A673 (cell line): ENCODE data around the gene HOXB7. TPM values are rescaled to one million over a fixed set of nuclear protein-coding genes. Genes with fewer than 3 reads are reported as not detected.

Experiments
- Bru-seq: library from RNA; stranded (reverse); fragments of 400-500 nt; gene quantifications from one replicate; lab custom pipeline; 2021; lab: Mats Ljungman, UMichigan
- BruChase-seq, 2 experiments: library from RNA; stranded (reverse); fragments of 400-500 nt; gene quantifications; one replicate each; lab custom pipeline; 2021; lab: Mats Ljungman, UMichigan
- BruUV-seq: library from RNA; stranded (reverse); fragments of 400-500 nt; replicated peaks from 2 replicates; lab custom pipeline; 2021; lab: Mats Ljungman, UMichigan
- CTCF ChIA-PET: fragments of 300-600 bp; sonication (Branson Sonifier 250); formaldehyde crosslinking; loops from one replicate; lab custom pipeline; 2022; ENCODE audit warnings: antibody characterized with exemption; lab: Charles Lee
- POLR2A ChIA-PET: fragments of 300-600 bp; sonication (Branson Sonifier 250); formaldehyde crosslinking; loops from one replicate; lab custom pipeline; 2022; ENCODE audit warnings: antibody characterized with exemption; ENCODE audit not compliant: low non-redundant PET; lab: Charles Lee
- DNase-seq: peaks from one replicate; pipeline ENCODE4 v3.0.0-alpha.2; 2015; ENCODE audit warnings: low spot score
- H3K27ac ChIP-seq: fragments of 200-600 bp; sonication (generic); 2 replicates; pipeline ENCODE4 v1.5.1; 2016; ENCODE audit warnings: mixed run types, low read depth, mild to moderate bottlenecking, mixed read lengths, antibody characterized with exemption, low read length; ENCODE audit not compliant: poor library complexity, severe bottlenecking
- H3K27me3 ChIP-seq: fragments of 200-600 bp; sonication (generic); replicated peaks from 2 replicates; pipeline ENCODE4 v1.6.1; 2017; ENCODE audit warnings: mixed run types, low read depth, mild to moderate bottlenecking, mixed read lengths, antibody characterized with exemption, low read length; ENCODE audit not compliant: insufficient read depth, poor library complexity
- H3K36me3 ChIP-seq: fragments of 200-600 bp; sonication (generic); 2 replicates; pipeline ENCODE4 v1.6.1; 2016; ENCODE audit warnings: mixed run types, mild to moderate bottlenecking, mixed read lengths, antibody characterized with exemption, low read length; ENCODE audit not compliant: insufficient read depth, poor library complexity, severe bottlenecking
- H3K4me1 ChIP-seq: fragments of 200-600 bp; sonication (generic); 2 replicates; pipeline ENCODE4 v1.6.1; 2017; ENCODE audit warnings: mixed run types, mild to moderate bottlenecking, mixed read lengths, antibody characterized with exemption, low read length; ENCODE audit not compliant: insufficient read depth, poor library complexity, severe bottlenecking
- H3K4me3 ChIP-seq: fragments of 200-600 bp; sonication (generic); 2 replicates; pipeline ENCODE4 v1.5.1; 2016; ENCODE audit warnings: low read depth, mixed run types, mild to moderate bottlenecking, mixed read lengths, low read length; ENCODE audit not compliant: poor library complexity, severe bottlenecking
- H3K9me3 ChIP-seq: fragments of 200-600 bp; sonication (generic); 2 replicates; pipeline ENCODE4 v1.6.1; 2016; ENCODE audit warnings: mixed run types, low read depth, mild to moderate bottlenecking, mixed read lengths, antibody characterized with exemption, low read length; ENCODE audit not compliant: poor library complexity, severe bottlenecking
- EZH2 ChIP-seq: fragments of 200-600 bp; sonication (generic); IDR thresholded peaks from 2 replicates; pipeline ENCODE4 v1.6.1; 2017; ENCODE audit warnings: borderline replicate concordance, low read depth, mild to moderate bottlenecking, mixed read lengths, antibody characterized with exemption, low read length; ENCODE audit not compliant: poor library complexity, severe bottlenecking
- intact Hi-C: fragments of 100-400 bp; cut with micrococcal nuclease; formaldehyde crosslinking; loops from one replicate; pipeline ENCODE4 v1.10.0; 2022; ENCODE audit not compliant: unreplicated experiment
- long read RNA-seq: library from polyadenylated mRNA; stranded (forward); transcript quantifications from one replicate; pipeline ENCODE4 v2.0.0, GENCODE V29; 2022
- total RNA-seq: library from RNA; stranded (reverse); gene quantifications from 2 replicates; pipeline ENCODE4 v1.2.3, GENCODE V29; 2021
- TF ChIP-seq, protein P1 (sequence below): fragments of 300-800, 200-600 bp; sonication (generic); conservative IDR thresholded peaks from 2 replicates; pipeline ENCODE4 v1.5.1; 2017; ENCODE audit warnings: low read depth, mild to moderate bottlenecking, antibody characterized with exemption, low read length, moderate library complexity, mixed read lengths

HOXB7 gene
- total RNA-seq: 32.2 and 37.9 TPM in 2 replicates
- percentile 68 among the genes with signal in this experiment for Bru-seq, nascent RNA
- BruChase-seq, experiment 1, labeled RNA remaining after a 2-hour chase: percentile 84 among the genes with signal in this experiment
- BruChase-seq, experiment 2, labeled RNA remaining after a 6-hour chase: percentile 90 among the genes with signal in this experiment
- long read RNA-seq, transcript HOXB7-201 (2 exons, 1,371 nt): major isoform, 101 of 104 reads
- long read RNA-seq, partial matches to known transcripts: 2 of 104 reads
- long read RNA-seq, other reads (novel, unspliced or antisense): 1 of 104 reads

DNA sequence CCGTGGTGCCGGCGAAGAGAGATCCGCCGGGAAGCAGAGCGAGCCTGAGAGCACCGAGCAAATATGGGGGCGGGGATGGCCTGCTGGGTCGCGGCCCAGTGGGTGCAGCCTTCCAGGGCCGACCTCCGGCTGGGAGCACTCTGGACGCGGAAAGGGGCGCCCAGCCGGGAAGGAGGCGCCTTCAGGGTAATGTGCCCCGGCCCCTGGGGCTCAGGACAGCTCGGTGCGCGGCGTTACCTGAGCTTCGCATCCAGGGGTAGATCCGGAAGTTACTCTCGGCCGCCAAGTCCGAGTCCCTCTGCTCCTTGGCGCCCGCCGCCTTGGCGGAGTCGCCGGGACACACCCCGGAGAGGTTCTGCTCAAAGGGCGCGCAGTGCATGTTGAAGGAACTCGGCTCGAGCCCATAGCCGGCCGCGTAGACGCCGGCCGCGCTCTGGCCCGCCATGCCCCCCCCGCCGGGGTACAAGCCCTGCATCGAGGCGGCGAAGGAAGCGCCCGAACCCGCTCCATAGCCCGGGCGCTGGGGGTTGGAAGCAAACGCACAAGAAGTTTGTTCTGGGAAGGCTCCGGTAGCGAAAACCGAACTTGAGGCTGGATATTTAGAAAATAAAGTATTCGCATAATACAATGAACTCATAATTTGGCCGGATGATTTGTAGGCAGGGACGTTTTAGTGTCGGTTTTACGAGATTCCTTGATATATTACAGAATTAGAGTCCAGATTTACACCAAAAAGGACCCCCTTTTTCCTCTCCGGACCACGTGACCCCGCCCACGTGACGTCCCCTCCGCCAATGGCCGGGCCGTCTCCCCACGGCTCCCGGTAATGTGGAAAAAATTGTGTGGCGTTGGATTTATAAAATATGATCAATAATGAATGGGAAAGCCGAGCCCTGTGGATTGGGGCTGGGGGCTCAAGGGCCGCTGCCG is at the start of gene HOXB7:
Gene HOXB7, minus strand, starts transcription at position 736 of the 930 bp plus-strand sequence. Its CDS starts 99 bp downstream, at position 637.
- Histone ChIP-seq H3K4me1 (peaks cover 30% of the 10 kb centered on the region), H3K27me3 (no peaks in the 10 kb centered on the region), H3K27ac (peak within 1 kb of the TSS; percentile 96), H3K4me3 (peak within 1 kb of the TSS; percentile 87), H3K9me3 (no peaks in the 10 kb centered on the region), H3K36me3 (peaks cover 6% of the 10 kb centered on the region)
- peak; percentile 87 for DNase-seq
- intact Hi-C loops: no loop called here
- CTCF ChIA-PET: no interaction called here
- TSS peak; percentile 41 for BruUV-seq
- POLR2A ChIA-PET: interaction anchor here (0.5 to 0.6 kb wide), 2 partner anchors 16 to 127 kb away, joined by 3 to 12 read pairs; partner anchors contain the start of gene HOXB9
- TF ChIP-seq, protein P1, sequence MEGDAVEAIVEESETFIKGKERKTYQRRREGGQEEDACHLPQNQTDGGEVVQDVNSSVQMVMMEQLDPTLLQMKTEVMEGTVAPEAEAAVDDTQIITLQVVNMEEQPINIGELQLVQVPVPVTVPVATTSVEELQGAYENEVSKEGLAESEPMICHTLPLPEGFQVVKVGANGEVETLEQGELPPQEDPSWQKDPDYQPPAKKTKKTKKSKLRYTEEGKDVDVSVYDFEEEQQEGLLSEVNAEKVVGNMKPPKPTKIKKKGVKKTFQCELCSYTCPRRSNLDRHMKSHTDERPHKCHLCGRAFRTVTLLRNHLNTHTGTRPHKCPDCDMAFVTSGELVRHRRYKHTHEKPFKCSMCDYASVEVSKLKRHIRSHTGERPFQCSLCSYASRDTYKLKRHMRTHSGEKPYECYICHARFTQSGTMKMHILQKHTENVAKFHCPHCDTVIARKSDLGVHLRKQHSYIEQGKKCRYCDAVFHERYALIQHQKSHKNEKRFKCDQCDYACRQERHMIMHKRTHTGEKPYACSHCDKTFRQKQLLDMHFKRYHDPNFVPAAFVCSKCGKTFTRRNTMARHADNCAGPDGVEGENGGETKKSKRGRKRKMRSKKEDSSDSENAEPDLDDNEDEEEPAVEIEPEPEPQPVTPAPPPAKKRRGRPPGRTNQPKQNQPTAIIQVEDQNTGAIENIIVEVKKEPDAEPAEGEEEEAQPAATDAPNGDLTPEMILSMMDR: no peak
- no peak for TF ChIP-seq EZH2

DNA sequence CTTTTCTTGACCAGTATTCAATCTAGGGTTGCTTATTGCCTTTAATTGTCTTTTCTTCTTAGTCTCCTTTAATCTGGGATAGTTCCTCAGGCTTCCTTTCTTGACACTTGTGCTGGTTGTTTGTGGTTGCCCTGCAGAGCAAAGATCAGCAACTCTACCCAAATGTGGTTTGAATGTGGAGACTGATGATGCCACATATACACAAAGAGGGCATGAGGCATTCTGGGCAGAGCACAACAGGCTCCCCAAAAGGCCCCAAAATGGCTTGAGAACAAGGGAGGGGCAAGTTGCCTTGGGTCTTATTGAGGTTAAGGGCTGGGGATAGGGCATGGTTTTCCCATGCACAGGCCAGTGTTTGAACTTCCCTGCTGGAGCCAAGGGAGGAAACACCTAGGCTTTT is 45.1 kb upstream of the HOXB7 start:
- ChIA-PET POLR2A (no interaction called here), CTCF (no interaction called here)

GRCh38 chr17:48649741-48650140 is 38.9 kb upstream of the HOXB7 start:
- no TSS peak for BruUV-seq
- CTCF ChIA-PET: interaction anchor here (0.7 kb wide), 1 partner anchor 590 kb away, joined by 3 read pairs; no protein-coding TSS in a partner anchor

More for the DNA sequence above, 45.1 kb upstream of the HOXB7 start:
- no TSS peak for BruUV-seq
- Histone ChIP-seq H3K4me3 (no peak overlapping the region), H3K36me3 (no peaks in the 10 kb centered on the region), H3K4me1 (no peaks in the 10 kb centered on the region), H3K27ac (no peak overlapping the region), H3K9me3 (no peaks in the 10 kb centered on the region), H3K27me3 (no peaks in the 10 kb centered on the region)
- no peak for DNase-seq
- intact Hi-C loops: no loop called here
- TF ChIP-seq, protein P1: no peak
- TF ChIP-seq EZH2: no peak

More at GRCh38 chr17:48649741-48650140, 38.9 kb upstream of the HOXB7 start:
- DNase-seq: no peak
- no peaks in the 10 kb centered on the region for H3K27me3 ChIP-seq
- H3K9me3 ChIP-seq: no peaks in the 10 kb centered on the region
- H3K36me3 ChIP-seq: no peaks in the 10 kb centered on the region
- no peak overlapping the region for H3K27ac ChIP-seq
- TF ChIP-seq, protein P1: no peak
- no peak for TF ChIP-seq EZH2
- POLR2A ChIA-PET: no interaction called here
- H3K4me3 ChIP-seq: no peak overlapping the region
- intact Hi-C loops: no loop called here
- peaks cover 6% of the 10 kb centered on the region for H3K4me1 ChIP-seq
